NCI-H69 (cell line): ENCODE measurements around the gene UVRAG.

ENCODE experiments used
- DNase-seq: peaks from one replicate; lab custom pipeline; 2025; lab: John Stamatoyannopoulos, UW

The UVRAG gene

DNA sequence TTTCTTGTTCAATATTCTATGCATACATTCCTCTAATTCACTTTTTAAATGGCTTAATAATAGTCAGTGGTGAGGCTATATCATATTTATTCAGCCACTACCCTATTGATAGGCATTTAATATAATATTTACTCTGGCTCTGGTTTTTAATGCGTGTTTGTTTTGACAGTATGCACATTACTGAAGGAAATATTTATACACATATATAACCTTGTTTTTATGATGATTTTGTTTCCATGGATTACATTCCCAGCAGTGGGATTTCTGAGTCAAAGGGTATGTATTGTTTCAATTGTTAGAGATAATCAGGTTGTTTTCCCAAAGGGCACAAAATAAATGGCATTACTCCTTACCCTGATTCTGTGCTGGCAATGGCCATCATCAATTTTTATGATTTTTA, 105.8 kb downstream of the UVRAG start:
- DNase-seq = peak; percentile 35

DNA sequence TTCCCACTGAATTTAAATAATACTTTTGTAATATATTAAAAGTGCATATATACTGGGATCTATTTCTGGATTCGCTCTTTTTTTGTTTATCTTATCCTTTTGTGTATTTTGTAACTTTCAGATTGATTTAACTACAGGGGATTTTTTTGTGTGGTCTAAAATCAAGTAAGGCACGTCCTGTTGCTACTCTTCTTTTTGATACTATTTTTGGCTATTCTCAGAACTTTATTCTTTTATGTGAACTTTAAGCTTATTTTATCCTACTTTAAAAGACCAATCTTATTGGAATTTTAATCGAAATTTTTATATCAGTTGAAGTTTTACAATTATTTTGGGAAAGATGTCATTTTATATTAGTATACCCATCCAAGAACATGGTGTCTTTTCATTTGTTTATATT, 106.8 kb downstream of the UVRAG start:
- DNase-seq = no peak

DNA sequence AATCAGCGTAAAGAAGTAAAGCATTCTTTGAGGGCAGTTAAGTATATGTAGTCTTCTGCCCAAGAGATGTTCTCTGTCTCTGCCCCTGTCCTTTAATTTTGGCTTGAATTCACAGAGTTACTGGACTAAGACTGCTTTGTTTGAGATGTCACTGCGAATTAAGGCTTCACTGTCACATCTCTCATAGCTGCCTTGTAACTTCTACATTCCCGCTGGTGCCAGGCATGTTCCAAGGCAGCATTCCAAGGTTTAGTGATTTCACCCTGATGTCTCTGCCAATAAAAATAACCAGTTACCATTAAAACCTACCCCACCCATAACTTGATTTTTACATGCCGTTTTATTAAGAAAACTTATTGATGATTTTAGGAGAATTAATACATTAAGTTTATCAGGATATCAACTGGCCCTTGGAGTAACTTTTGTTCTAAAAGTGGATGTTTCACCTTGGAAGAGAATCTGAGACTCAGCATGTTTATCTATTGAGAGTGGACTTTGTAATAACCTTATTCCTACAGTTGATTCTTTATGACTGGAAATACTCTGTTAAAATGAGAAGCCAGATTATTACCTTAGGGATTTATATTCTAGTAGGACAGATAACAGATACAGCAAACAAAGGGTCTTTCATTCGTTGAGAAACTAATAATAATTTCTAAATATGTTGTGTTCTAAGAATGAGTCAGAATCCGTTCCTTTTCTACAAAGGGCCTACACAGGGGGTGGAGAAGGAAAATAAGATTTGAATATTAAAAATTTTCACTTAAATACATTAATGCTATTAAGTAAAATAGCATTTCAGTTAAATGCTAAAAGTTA, 110.2 kb downstream of the UVRAG start:
- DNase-seq = no peak

DNA sequence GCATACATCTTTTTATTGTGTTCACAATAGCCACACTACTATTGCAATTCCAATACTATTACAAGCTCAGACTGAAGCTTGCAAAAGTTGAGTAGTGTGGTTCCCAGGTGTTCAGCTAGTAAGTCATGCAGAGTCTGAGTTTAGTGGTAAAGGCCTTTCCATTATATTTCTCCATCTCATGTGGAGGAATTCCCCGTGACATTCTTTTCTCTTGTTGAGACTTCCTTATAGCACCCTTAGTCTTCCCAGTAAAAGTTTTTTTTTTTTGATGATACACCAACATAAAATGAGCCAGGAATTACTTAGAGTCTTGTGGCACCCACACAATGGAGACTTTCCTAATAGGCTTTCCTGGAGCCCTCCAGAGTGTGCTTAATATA, 110.8 kb downstream of the UVRAG start:
- no peak for DNase-seq

DNA sequence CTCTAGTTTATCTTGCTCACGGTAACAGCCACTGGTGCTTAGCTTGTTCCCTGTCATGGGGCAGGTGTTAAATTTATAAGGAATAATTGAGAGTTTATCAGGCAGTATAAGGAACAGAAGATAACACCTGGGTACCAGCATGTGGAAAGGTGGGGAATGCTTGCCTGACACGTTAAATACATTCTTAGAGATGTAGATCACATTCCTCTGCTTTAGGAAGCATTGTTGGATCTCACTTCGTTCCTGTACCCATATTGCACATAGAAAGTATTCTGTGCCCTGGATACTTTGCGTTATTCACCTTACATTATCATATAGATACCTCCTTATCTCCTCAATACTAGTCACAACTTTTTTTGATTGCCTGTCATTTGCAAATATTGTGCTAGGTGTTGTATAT, 114.7 kb downstream of the UVRAG start:
- DNase-seq = no peak

DNA sequence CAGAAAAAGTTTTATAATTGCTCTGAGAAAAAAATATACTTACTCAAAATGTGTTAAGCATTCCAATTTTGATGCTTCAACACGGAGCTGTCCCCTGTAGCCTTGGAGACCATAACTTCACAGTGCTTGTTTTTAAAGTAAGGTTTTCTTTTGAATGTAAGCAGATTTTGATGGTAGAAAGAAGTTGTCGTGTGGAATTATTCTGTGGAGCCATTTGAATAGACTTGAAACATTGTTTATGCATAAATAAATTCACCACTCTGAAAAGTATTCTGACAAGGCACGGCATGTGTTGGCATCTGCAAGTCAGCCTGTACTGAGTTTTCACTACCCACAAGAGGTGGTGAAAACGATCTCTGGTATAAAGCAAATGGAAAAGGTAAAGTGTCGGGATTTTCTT, 115.5 kb downstream of the UVRAG start:
- no peak for DNase-seq

DNA sequence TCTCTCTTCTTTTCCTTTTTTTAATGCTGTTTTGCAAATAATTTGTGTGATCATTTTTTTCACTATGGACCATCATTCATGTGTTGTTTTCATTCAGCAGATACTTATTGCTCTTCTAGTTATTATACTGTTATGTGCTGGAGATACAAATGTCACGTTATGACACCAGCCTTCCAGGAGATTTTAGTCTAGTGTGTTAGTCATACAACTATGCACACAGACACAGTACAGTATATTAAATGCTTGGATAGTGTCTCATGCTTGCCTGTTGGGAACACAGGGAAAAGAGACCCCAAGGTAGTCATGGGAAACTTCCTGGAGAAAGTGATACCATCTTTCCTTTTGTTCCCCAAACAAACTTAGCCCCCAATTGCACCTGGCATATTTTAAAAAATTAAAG, 116.1 kb downstream of the UVRAG start:
- no peak for DNase-seq

DNA sequence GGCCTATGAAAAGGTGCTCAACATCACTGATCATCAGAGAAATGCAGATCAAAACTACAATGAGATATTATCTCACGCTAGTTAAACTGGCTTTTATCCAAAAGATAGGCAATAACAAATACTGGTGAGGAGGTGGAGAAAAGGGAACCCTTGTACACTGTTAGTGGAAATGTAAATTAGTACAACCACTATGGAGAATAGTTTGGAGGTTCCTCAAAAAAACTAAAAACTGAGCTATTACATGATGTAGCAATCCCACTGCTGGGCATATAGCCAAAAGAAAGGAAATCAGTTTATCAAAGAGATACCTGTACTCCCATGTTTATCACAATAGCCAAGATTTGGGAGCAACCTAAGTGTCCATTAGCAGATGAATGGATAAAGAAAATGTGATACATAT, 118.7 kb downstream of the UVRAG start:
- peak; percentile 19 for DNase-seq

DNA sequence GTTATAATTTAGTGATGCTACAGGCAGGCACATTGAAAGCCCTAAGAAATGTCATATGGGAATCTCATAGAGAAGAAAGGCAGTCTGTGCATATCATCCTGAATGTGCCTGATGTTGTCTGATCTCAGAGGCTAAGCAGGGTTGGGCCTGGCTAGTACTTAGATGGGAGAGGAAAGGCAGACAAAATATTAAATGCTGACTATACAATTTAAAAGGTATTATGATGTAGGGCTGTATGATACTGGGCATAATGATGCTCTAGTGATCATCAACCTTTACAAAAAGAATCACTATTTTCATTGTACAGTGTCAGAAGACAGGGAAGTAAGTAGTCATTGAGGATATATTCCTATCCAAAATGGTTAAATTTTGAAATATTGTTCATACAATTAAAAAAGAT, 119.8 kb downstream of the UVRAG start:
- no peak for DNase-seq

DNA sequence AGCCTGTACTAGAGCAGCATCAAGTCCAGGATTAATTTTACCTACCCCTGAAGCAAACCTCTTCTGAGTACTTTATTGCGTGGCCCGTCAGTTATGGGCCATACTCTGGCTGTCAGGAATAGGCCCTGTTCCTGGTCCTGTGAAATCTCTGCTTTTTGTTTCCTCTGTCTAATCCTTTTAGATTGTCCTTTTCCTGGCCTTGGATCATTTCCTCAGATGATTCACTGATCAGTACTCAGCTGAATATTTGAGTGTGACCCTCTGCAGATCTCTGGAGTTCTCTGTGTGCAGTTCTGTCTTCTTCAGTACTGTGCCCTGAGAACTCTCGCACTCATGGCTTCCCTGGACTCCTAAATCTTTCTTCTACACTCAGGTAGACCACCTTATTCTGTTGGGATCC, 123.5 kb downstream of the UVRAG start:
- no peak for DNase-seq

DNA sequence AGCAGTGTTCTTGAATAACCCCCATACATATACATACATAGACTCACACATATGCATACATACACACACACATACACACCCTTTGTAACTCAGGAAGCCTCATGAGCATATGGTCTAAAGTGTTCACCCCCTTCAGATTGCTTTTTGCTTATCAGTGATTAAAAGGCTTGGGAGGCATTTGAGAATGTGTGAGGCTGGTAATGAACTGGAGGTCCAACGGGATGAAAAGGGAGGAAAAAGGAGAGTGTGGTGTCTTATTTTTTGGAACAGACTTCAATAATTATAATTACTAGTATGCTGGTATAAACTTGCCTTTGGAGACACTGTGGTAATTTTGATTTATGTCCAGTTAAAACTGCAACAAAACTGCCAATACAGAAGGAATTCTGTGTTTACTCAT, 124.5 kb downstream of the UVRAG start:
- no peak for DNase-seq

DNA sequence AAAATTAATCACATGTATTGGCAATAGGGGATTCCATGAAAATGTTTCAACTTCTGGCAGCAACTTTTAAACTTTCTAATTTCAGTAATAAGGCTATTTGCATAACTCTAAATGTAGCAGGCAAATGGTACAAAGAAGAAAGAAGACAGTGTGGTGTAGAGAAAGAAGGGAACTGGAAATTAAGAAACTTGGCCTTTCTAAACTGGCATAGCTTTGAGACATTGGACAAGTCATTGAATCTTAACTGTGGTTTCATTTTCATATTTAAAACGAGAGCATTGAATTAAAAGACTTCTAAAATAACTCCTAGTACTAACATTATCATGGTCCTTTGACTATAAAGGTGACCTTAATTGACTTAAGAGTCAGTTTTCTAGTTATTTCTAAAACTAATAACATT, 125.0 kb downstream of the UVRAG start:
- no peak for DNase-seq

DNA sequence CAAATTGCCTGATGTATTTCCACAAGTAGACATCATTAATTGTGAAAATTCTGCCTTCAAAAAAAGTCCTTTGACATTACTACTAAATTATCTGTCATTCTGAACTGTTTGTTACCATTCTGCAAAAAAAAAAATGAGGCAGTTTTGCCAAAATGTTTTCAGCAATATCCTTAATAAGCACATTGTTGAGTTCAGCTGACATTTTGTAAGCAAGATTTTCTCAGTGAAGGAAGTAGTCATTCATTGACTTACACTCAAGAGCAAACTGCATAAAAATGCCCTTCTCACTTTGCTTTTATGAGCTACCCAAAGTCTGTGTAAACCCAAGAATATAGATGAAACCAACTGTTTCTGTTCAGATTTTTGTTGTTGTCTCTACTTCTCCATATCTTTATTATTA, 125.9 kb downstream of the UVRAG start:
- DNase-seq = no peak

DNA sequence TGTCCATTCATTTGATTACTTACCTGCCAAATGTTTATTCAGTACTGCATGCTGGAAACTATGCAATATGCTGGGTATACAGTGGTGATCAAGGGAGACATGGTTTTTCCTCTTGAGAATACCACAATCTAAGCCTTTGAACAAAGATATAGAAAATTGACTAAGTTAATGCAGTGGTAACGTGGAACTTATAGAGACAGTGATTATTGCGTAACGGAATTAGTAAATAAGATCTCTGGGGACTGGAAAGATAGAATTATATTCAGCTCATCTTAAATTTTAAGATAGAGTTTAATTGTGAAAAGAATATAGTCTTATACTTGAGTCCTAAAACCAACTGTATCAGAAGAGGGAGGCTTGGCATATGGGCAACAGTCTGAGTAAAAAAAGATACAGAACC, 129.5 kb downstream of the UVRAG start:
- no peak for DNase-seq

DNA sequence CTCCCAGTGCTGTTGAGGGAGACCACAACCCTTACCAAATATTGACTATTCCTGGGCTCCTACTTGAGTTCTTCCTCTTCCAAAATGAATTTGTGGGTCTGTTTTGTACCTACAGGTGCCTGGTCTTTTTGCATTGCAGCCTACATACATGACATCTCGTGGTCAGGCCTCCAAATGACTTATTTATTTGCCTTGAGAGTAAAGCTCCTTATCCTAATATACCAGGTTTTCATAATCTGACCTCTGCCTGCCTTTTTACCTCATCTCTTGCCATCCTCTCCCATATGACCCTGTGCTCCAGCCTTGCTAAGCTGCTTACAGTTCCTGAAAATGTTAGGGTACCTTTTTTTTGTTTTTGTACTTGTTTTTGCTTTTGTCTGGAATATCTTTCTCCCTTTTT, 130.4 kb downstream of the UVRAG start:
- DNase-seq = no peak

DNA sequence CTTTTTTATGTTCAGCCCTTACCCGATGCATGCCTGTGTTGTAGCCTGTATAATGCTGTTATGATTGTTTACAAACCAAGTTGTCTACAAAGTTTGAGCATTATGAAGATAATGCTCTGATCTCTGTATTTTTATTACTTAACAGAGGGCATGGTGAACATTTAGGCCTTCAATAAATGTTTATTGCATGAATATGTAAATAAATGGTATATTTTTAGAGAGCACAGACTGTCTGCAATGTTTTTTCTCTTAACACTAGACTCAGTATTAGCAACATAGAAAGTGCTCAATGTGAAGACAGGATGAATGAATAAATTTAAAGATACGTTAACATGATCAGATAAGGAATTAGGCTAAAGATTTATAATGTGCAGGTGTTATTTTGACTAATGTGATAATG, 130.9 kb downstream of the UVRAG start:
- DNase-seq = no peak

DNA sequence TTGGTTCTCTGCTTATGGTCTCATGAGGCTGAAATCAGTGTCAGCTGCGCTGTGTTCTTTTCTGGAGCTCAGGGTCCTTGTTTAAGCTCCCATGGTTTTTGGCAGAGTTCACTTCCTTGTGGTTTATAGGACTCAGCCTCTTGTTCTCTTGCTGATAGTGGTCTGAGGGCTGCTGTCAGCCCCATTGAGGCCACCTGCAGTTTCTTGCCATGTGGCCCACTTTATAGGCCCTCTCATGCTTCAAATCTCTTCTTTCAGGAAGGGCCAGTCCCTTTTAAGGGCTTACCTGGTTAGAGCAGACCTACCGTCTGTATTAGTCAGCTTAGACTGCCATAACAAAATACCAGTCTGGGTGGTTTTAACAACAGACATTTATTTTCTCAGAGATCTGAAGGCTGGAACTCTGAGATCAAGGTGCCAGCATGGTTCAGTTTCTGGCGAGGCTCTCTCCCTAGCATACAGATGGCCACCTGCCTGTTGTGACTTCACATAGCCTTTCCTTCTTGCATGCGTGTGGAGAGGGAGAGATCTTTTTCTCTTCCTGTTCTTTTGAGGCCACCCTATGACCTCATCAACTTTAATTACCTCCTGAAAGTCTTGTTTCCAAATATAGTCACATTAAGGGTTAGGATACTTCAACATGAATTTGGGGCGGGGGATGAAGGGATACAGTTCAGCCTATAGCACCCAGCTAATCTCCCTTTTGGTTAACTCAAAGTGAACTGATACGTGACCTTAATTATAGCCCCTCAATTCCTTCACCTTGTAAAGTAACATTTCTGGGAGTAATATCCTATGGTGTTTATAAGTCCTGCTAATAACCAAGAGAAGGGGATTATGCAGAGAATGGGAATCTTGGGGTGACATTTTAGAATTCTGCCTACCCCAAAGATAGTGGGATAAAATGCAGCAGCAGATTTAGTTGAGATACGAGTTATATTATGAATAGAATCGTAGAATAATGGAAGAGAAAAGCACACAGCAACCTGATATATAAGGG, 131.8 kb downstream of the UVRAG start:
- DNase-seq = peak; percentile 76

DNA sequence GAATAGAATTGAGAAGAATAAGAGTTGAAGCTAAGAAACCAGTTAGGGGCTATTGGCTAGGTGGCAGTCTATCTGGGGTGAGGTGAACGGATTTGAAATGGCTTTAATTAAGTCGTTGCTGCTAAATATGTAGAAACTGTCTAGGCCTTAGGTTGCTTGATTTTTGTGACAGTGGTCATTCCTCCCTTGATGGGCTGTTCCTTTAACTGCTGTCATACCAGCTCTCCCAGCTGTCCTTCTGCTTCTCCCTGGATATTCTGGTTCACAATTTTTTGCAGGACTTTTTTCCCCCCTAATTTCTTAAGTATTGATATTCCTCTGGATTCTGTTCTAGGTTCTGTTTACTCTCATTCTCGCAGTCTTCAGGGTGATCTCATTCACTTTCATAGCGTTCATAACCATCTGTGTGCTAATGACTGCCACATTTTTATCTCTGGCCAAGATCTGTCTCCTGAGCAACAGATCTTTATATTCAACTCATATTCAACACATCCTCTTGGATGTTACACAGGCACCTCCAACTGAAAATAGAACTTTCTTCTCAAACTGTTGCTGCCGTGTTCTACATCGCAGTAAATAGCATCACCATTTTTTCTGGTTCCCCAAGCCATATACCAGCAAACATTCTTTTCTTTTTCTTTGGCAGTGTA, 134.1 kb downstream of the UVRAG start:
- peak; percentile 61 for DNase-seq

DNA sequence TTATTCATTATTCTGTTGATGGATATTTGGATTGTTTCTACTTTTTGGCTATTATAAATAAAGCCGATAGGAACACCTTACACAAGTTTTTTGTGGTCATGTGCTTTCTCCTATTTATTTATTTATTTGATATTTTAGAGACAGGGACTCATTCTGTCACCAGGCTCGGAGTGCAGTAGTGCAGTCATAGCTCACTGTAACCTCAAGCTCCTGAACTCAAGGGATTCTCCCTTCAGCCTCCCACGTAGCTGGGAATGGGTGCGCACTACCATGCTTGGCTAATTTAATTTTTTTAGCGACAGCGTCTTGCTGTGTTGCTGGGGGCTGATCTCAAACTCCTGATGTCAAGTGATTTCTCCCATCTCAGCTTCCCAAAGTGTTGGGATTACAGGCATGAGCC, 135.1 kb downstream of the UVRAG start:
- no peak for DNase-seq

DNA sequence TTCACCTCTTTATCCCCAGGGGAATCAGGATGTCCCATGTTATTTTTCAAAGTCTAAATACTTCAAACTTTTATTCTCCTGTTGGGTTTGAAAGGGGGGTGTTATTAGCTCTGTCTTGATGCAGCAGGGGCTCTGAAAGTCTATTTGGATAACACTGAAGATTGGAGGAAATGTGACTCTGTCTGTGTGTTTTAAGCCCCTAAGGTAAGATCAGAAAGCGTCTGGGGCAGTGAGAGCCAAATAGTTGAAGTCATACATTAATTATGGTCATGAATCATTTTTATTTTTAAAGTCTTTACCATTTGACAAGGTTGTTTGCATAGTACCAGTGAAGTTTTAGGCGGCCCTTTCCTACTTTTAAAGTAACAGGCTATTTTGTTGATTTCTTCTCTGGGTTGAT, 139.0 kb downstream of the UVRAG start:
- peak; percentile 96 for DNase-seq

DNA sequence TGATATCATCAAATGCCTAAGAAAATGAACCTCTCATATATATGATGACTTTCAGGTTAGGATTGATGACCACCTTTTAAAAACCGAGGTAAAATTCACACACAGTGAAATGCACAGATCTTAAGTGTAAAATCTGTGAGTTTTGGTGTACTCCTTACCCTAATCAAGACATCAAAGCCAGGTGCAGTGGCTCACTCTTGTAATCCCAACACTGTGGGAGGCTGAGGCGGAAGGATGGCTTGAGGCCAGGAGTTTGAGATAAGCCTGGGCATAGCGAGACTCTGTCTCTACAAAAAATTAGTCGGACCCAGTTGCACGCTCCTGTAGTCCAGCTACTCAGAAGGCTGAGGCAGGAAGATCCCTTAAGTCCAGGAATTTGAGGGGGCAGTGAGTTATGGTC, 140.4 kb downstream of the UVRAG start:
- no peak for DNase-seq

DNA sequence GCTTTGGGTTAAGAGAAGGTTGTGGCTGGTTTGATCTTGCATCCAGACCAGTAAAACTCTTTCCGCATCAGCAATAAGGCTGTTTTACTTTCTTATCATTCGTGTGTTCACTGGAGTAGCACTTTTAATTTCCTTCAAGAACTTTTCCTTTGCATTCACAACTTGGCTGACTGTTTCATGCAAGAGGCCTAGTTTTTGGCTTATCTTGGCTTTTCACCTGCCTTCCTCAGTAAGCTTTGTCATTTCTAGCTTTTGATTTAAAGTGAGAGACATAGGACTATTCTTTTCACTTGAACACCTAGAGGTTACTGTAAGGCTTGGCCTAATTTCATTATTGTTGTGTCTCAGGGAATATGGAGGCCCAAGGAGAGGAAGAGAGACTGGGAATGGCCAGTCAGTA, 144.5 kb downstream of the UVRAG start:
- DNase-seq = no peak

DNA sequence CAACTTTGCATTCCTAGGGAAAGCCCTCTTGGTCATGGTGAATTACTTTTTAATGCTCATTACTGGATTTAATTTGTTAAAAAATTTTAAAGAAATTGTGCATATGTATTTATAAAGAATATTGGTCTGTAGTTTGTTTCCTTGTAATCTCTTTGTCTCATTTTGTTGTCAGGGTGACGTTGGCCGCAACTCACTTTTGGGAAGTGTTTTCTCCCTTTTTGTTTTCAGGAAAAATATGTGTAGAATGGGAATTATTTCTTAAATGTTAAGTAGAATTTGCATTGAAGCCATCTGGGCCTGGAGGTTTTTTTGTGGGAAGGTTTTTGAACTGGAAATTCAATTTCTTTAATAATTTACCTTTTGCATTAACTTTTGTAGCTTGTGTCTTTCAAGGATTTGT, 149.1 kb downstream of the UVRAG start:
- DNase-seq = no peak
